AG09309 (cell line): ENCODE measurements around the gene COMT.

Source experiments
- DNase-seq: peaks from one replicate; pipeline ENCODE4 v3.0.0-alpha.2; 2010; ENCODE audit warnings: low read depth
- H3K4me3 ChIP-seq: 2 replicates; pipeline ENCODE4 v1.5.1; 2011; ENCODE audit warnings: mild to moderate bottlenecking, low read depth, low read length, moderate library complexity; ENCODE audit not compliant: control insufficient read depth
- TF ChIP-seq, protein P1 (sequence below): IDR thresholded peaks from 2 replicates; pipeline ENCODE4 v1.5.1; 2011; ENCODE audit warnings: mild to moderate bottlenecking, low read depth, low read length, inconsistent platforms; ENCODE audit not compliant: insufficient read depth, control insufficient read depth; ENCODE audit errors: missing control alignments

COMT gene

DNA sequence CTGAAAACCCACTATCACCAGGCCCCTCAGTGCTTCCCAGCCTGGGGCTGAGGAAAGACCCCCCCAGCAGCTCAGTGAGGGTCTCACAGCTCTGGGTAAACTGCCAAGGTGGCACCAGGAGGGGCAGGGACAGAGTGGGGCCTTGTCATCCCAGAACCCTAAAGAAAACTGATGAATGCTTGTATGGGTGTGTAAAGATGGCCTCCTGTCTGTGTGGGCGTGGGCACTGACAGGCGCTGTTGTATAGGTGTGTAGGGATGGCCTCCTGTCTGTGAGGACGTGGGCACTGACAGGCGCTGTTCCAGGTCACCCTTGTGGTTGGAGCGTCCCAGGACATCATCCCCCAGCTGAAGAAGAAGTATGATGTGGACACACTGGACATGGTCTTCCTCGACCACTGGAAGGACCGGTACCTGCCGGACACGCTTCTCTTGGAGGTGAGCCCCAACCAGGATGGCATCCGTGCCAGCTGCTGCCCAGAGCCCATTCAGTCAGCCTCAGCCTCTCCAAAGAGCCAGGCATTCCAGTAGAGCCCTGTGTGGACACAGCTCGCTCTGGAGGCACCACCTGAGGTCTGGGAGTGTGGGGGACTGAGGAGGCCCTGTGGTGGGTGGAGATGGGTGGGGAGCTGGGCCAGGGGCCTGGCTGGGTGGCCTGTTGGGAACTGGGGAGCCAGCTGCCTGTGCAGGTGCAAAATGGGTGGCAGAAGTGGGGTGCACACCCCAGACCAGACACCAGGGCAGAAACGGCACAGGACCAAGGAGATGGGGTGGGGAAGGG lies 22.5 kb downstream of the COMT start:
- DNase-seq = no peak
- H3K4me3 ChIP-seq = no peak overlapping the region

DNA sequence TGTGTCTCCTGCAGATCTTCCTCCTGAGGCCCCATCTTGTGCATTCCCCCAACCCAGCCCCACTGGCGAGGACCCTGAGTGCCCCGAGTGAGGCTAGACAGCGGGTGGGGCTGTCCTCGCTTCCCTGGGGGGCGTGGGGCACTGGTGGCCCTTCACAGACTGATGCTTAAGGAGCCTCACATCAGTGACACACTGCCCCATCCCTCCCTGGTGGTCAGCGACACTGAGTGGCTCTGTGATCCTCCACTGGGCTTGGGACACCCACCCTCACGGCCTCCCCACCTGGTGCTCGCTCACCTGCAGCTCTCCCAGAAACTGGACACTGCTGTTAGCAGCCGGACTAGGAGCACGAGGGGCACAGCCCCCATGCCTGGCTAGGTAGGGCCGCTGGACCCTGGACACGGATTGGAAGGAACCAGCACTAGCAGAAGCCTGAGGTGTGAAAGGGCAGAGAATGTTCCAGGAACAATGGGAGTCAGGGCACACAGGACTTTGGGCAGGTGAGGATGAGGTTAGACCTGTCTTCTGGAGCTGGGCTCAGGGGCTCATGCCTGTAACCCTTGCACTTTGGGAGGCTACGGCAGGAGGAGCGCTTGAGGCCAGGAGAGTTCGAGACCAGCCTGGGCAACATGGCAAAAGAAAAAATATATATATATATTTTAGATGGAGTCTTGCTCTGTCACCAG lies 23.3 kb downstream of the COMT start:
- no peak for DNase-seq
- TF ChIP-seq, protein P1, sequence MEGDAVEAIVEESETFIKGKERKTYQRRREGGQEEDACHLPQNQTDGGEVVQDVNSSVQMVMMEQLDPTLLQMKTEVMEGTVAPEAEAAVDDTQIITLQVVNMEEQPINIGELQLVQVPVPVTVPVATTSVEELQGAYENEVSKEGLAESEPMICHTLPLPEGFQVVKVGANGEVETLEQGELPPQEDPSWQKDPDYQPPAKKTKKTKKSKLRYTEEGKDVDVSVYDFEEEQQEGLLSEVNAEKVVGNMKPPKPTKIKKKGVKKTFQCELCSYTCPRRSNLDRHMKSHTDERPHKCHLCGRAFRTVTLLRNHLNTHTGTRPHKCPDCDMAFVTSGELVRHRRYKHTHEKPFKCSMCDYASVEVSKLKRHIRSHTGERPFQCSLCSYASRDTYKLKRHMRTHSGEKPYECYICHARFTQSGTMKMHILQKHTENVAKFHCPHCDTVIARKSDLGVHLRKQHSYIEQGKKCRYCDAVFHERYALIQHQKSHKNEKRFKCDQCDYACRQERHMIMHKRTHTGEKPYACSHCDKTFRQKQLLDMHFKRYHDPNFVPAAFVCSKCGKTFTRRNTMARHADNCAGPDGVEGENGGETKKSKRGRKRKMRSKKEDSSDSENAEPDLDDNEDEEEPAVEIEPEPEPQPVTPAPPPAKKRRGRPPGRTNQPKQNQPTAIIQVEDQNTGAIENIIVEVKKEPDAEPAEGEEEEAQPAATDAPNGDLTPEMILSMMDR = no peak
- H3K4me3 ChIP-seq = no peak overlapping the region

More for the DNA sequence above, 22.5 kb downstream of the COMT start:
- TF ChIP-seq, protein P1 = no peak

DNA sequence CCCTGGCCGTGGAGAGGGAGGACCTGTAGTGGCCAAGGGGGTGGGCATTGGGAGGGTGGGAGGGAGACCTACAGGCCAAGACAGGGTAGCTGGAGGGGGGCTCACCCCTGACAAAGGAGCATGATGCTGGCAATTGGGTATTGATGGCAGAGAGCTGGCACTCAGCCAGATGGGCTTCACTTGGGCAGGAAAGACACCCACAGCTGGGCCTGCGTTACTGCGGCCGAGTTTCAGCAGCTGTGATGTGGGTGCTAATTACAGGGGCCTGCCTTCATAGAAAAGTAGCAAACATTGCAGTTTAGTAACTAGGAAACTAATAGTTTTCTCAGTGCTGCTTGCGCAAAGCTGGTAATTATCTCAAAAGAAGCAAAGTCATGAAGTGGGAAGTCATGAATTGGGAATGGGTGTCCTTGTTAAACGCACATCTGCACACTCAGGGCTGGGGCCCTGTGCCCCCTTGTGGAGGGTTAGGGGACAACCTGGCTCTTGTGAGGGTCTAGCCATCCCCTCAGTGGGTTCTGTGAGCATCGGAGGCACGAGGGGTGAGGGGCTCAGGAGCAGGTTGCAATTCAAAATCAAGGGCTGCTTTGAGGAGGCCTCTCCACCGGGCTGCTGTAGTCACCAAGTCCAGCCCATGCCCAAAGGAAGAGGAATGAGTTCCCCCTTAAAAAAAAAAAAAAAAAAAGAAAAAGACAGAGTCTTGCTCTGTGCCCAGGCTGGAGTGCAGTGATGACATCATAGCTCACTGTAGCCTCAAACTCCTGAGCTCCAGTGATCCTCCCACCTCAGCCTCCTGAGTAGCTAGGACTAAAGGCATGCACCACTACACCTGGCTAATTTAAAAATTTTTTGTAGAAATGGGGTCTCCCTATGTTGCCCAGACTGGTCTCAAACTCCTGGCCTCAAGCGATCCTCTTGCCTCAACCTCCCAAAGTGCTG lies 24.5 kb downstream of the COMT start:
- H3K4me3 ChIP-seq = no peak overlapping the region
- TF ChIP-seq, protein P1 = peak; percentile 47
- DNase-seq = no peak

DNA sequence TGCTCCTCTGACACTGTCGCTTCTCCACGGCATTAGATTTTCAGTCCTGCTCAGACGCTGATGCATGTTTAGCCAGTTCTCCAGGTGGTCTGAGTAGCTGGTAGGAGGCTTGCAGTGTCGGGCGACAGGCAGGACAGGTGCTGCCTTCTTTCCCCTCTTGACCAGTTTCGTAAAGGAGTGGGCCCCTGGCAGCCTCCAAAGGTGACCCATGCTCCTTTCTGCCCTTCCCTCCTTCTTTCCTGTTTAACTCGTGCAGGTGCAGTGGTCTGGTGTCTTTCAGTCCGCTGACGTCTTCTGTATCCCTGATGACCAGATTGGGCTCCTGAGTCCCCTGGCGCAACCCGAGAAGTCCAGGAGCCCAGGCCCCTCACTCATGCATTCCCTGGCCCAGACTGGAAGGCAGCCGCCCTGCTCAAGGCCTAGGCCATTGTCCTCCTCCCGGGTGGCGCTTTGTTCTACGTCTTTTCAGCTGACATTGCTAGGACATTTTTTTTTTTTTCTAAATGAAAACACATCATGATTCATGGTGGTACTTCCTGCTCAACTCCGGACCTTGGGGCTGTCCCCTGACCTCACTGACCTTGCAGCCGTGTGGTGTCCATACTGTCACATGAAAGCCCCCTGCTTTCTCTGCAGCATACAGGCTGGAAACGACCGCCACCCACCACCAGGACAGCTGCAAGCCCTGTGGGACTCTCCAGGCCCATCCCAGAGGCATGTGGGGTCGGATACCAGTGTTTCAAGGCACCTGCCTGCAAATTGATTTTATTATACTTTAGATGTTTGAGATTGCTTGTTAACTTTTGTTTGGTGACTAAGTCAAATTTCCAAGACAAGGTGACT lies 25.6 kb downstream of the COMT start:
- no peak for DNase-seq
- TF ChIP-seq, protein P1 = no peak
- H3K4me3 ChIP-seq = no peak overlapping the region

DNA sequence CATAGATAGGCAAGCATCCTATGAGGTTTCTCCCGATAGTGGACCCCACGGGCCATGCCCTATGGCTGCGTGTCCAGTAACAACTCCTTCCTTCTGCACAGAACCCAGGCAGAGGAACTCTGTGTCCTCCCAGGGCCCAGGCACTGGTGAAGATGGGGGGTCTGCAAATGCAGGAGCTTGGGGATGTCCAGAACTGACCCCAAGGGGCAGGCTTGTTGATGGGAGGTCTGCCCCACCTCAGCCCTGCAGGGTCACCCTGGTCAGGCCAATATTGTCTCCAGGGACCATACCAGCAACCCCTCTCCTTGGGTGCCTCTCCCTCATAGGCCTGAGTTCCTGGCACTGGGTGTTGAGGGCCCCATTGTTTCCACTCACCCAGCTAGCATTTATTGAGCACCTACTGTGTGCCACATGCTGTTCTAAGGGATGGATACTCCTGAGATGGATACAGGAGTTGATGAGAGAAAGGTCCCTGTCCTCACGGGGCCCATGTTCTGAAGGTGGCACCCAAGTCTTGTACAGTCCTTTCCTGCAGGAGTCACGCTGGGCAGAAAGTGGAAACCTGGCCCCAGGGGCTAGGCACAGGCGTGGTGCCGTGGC lies 26.4 kb downstream of the COMT start:
- no peak for DNase-seq
- TF ChIP-seq, protein P1 = no peak
- H3K4me3 ChIP-seq = no peak overlapping the region
